NCI-H128 (cell line): ENCODE measurements around the gene RPL37A.

Source experiments
- DNase-seq: peaks from one replicate; lab custom pipeline; 2025; ENCODE audit not compliant: unreplicated experiment; lab: John Stamatoyannopoulos, UW

RPL37A gene

DNA sequence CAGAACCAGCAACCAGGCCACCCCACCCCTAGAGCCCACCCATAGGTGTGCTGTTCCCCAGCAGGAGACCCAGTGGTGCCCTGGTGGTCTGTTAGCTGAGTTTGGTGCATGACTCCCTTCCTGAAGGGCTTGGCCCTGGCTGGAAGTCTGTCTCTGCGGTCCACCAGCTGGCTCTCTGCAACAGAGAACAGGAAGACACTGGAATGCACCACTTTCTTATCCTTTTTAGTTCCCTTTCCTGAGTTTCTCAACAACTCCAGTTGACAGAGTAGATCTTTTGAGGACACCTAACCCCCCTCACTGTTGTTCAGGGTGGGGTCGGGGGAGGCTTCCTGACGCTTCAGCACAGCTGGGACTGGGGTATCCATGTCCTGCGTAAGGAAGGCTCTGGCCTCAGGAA is 11.9 kb upstream of the RPL37A start:
- no peak for DNase-seq

DNA sequence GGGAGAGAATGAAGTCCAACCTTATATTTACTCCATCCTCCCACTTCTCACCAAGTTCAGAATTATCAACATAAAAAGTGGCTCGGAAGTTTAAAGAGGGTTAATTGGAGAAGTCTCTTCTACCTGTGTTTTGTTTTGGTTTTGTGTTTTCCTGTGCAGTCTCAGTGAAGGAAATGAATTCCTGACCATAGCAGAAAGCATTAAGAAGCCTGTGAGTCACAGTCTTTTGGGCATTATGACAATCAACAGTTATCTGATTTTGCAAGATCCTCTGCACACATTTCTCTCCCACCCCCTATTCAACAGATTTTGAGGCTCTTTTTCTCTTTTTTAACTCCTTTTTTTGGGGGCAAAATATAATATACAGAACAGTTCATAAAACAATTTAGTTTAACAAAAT is 8.6 kb upstream of the RPL37A start:
- no peak for DNase-seq

- no peak for DNase-seq
Observed at GRCh38 chr2:216491793-216492596, 6.6 kb upstream of the RPL37A start.

DNA sequence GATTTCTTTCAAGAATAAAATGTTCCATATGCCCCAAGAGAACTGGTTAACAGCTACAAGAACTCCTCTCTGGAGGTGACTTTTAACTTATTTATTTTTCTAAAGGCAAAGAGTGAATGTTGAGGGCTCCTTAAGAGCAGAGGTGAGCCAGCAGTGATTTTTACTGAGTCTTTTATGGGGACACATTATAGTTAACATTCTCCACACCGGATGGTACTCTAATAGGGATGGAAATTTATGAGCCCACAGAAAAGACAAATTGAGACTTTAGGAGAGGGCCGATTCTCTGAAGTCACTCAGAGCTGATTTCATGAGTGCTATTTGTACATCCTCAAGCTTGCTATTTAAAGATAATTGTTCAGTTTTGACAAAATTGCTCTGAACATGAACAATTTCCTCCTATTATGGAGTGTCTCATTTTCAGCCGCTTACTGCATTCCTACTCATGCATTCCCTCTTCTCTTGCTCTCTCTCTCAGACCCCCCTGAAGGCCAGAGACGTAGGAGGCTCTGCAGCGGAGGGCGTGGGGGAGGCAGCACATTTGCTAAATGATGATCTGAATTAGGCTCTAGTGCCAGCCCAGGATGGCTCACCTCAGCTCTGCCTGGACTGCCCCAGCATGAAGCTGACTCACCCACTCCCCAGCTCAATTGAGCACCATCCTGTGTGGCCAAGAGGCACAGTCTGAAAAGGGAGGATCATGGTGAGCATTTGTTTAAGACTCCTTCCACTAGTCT is 5.9 kb upstream of the RPL37A start:
- no peak for DNase-seq

- no peak for DNase-seq
Observed at GRCh38 chr2:216493334-216493685, 5.3 kb upstream of the RPL37A start.

GRCh38 chr2:216495656-216496055 is 3.0 kb upstream of the RPL37A start:
- DNase-seq = no peak

GRCh38 chr2:216497382-216498069 is 1.1 kb upstream of the RPL37A start:
- no peak for DNase-seq

DNA sequence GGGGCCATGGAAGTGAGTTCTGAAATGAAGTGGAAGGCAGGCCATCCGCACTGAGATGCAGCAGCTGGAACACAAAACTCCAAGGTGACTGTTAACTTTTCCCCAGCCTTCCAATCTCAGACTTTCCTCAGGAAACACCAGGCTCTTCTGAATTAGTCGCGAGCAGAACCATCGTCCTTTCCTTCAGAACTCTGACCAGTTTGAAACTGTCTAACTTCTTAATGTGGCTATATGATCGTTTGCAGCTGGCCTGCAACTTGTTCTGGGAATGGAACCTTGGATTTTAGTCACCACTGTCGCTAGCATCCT is 620 bp upstream of the RPL37A start:
- DNase-seq = no peak

GRCh38 chr2:216499641-216500218 is 1.1 kb downstream of the RPL37A start:
- no peak for DNase-seq

GRCh38 chr2:216500572-216500971 is 1.9 kb downstream of the RPL37A start:
- DNase-seq = no peak

DNA sequence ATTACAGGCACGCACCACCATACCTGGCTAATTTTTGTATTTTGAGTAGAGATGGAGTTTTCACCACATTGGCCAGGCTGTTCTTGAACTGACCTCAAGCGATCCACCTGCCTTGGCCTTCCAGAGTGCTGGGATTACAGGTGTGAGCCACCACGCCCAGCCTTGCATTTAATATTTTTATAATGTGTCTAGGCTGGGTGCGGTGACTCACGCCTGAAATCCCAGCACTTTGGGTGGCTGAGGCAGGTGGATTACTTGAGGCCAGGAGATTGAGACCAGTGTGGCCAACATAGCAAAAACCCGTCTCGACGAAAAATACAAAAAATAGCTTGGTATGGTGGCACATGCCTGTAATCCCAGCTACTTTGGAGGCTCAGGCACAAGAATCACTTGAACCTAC is 3.2 kb downstream of the RPL37A start:
- no peak for DNase-seq

- DNase-seq = no peak
Observed at GRCh38 chr2:216502381-216503158, 3.9 kb downstream of the RPL37A start.

DNA sequence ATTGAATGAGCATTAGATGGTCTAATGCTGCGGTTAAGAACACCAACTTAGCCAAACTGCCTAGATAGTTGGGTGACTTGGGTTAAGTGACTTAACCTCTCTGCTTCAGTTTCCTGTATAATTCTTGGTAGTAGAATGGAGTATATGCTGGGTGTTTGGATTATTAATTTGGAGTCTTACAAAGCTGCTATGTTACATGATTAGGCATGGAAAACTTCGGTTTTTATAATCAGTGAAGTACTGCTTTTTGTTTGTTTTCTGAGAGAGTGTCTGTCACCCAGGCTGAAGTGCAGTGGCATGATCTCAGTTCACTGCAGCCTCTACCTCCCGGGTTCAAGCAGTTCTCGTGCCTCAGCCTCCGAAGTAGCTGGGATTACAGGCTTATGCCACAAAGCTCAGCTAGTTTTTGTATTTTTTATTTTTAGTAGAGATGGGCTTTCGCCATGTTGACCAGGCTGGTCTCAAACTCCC is 4.5 kb downstream of the RPL37A start:
- DNase-seq = no peak

DNA sequence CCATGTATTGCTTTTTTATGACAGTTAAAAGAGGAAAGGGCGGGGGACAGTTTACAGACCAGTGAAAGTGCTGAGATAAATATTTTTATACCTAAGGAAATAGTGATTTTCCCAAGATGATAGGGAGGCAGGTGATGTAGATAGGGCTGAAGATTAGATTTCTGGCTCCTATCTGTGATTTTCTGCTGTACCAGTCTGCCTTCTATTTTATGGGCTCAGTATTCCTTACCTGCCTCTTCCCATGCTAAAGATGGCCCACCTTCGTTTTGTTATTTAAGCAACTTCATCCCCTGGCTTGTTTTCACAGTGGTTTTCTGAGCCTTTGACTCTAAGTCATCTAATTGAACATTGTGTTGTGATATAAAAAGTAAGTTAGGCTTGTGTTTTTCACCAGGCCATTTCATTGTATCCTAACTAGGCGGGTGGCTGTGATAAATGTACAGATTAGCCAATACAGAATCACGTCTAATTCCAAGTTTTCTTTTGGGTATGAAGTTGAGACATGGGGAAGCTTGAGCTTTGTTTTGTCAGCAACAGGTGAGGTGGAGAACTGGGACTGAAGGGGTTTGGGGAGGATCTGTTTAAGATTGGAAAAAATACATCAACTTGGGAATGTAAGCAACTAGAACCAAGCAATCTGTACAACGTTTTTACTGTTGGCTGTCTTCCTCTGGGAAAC is 5.2 kb downstream of the RPL37A start:
- no peak for DNase-seq

DNA sequence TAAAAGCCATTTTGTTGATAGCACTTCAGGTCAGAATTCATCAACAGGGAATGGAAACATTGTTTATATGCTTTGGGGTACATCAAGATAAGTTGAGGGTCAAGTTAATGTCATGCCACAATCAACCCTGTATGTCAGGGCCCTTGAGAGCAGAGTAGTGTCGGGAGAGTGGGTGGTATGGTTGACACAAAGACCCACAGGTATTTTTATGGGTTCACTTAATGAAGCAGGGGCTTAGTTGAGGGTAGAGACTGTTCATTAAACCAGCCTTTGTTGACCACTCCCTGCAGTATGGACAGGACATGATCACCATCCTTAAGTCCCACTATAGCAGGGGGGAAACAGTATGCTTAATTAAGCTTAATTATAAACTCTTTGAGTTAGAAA is 5.7 kb downstream of the RPL37A start:
- DNase-seq = no peak

- no peak for DNase-seq
Observed at GRCh38 chr2:216505133-216506106, 6.8 kb downstream of the RPL37A start.

GRCh38 chr2:216507220-216508160 is 8.8 kb downstream of the RPL37A start:
- DNase-seq = no peak

GRCh38 chr2:216508229-216508628 is 9.6 kb downstream of the RPL37A start:
- DNase-seq = no peak
